Activated CD8-positive, alpha-beta memory T cell treated with anti-CD3 and anti-CD28 coated beads, Interleukin-2, amount 50 U/mL, for 1 hour (primary cell): ENCODE data around the gene DCTPP1.
"Not testable (repeated sequence)": the region's sequence is repeated elsewhere in the genome, so short reads cannot be mapped to it uniquely, and the experiment has no call there.

Experiments
- DNase-seq: peaks from one replicate; pipeline ENCODE4 v3.0.0-alpha.2; 2020; ENCODE audit errors: extremely low read depth

DCTPP1 gene

DNA sequence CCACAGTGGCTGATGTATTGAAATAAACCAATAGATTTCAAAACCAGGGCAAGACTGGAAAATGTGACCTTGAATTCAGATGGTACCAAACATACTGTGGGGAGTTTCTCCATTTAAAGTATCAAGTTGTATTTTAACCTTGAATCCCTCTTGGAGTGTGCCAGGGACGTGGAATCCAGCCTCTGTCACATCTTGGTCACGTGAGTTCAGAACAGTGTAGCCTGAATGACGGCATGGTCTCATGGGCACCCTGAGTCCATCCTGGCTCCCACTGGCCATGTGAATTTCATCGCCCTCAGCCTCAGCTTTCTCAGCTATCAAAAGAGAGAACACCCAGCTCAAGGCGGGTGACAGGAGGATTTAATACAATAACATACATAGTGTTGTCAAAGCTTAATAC is 15.7 kb downstream of the DCTPP1 start:
- no peak for DNase-seq

DNA sequence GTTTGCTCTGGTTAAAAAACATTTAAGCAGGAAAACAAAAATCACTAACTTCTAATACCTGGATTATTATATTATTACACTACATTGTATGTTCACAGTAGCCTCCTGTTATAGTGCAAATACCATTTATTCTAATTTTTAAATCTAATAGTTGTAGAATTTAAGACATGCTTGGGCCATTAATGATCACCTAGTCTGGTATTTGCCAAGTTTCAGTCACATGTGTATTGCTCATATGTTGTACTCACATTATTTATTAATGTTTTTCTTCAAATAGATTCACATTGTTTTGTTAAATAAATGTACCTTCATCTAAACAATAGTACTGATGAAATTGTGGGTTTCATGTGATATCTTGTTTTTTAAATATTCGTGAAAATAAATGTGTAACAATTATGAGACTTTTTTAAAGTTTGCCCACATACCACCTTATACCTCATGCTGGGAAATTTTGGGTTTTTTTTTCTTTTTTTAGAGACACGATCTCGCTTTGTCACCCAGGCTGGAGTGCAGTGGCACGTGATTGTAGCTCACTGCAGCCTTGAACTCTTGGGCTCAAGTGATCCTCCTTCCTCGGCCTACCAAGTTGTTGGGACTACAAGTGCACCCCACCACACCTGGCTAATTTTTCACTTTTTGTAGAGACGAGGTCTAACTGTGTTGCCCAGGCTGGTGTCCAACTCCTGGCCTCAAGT is 16.6 kb downstream of the DCTPP1 start:
- DNase-seq, result no peak

GRCh38 chr16:30409125-30410060 is 20.4 kb downstream of the DCTPP1 start:
- peak; percentile 66 for DNase-seq

DNA sequence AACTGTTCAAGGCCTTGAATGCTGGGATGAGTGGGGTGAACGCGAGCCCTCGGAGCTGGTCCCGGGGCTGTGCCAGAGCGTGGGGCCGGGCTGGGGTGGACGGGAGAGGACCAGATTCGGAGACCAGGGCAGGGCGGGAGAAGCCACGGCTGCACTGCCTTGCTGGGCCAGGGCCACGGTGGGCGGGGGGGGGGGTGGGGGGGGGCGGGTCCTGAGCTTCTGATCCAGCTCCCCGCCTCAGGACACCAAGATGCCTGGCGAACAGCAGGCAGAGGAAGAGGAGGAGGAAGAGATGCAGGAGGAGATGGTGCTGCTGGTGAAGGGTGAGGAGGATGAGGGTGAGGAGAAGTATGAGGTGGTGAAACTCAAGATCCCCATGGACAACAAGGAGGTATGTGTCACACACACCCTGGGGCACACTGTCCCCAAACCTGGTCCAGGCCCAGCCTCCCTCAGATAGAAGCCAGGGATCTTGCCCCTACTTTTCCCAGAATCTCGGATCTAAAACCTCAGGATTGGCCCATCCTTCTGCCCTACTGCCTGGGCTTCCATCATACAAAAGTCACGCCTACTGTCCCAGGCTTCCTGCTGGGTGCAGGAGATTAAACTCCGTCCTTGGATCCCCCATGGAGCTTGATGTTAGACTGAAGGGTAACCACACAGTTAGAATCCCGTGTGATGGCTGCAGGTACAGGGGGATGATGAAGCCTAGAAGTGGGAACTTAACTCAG is 21.9 kb downstream of the DCTPP1 start:
- DNase-seq, result no peak

- DNase-seq, result peak; percentile 55
These were observed 22.6 kb downstream of the DCTPP1 start, which contains the start of gene ZNF771 for GRCh38 chr16:30407102-30407803. Gene ZNF771 (plus strand): TSS chr16:30407606. CDS start chr16:30408054, 448 bp downstream.

DNA sequence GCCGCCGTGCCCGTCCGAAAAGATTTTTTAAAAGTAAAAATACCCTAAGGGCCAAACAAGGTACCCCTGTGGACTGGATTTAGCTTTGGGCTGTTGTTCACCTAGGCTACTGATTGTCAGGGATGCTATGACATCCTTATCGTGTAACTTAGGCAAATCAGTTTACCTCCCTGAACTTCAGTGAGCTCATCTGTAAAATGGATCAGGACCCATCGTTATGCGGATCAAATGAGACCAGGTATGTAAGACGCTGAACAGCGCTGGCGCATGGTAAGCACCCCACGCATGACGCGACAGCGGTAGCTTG is 23.1 kb downstream of the DCTPP1 start:
- DNase-seq, result no peak

- DNase-seq, result no peak
These were observed 27.9 kb downstream of the DCTPP1 start for GRCh38 chr16:30401768-30402425.

- DNase-seq, result no peak
These were observed 30.2 kb downstream of the DCTPP1 start for GRCh38 chr16:30399435-30400186.

DNA sequence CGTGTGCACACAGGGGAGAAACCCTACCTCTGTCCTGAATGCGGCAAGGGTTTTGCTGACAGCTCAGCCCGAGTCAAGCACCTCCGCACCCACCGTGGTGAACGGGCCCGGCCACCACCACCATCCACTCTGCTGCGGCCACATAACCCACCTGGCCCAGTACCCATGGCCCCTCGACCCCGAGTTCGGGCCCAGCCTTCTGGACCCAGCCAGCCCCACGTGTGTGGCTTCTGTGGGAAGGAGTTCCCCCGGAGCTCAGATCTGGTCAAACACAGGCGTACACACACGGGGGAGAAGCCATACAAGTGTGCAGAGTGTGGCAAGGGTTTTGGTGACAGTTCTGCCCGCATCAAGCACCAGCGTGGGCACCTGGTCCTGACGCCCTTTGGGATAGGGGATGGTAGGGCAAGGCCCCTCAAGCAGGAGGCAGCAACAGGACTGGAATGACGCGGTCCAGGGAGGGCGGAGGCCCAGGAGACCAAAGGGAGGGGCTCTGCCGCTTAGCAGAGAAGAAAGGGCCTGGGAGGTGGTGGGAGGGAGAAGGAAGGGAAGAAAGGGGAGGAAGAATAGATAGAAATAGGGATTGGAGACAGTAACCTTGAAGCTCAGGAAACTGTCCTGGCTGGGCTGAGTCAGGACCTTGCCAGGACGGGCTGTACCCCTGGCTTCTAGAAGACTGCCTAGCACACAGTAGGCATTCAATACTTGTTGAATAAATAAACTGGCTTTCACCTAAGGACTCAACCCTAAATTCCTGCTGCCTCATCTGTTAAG is 31.0 kb downstream of the DCTPP1 start:
- DNase-seq, result no peak

GRCh38 chr16:30397776-30398660 is 31.8 kb downstream of the DCTPP1 start:
- no peak for DNase-seq

DNA sequence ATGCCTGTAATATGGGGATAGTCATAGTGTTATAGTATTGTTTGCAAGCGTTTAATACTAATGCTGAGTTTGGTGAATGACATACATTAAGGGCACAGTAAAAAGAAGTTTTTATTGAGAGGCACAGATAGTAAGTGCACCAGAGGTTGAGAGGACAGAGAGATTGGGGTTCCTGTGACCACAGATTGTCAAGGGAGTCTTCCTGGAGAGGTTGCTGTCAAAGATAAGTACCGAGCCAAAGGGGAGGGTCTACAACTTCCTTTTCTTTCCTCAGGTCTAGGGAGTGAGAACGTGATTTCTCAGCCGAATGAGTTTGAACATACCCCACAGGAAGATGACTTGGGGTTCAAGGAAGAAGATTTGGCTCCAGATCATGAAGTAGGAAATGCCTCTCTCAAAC is 32.8 kb downstream of the DCTPP1 start:
- no peak for DNase-seq

DNA sequence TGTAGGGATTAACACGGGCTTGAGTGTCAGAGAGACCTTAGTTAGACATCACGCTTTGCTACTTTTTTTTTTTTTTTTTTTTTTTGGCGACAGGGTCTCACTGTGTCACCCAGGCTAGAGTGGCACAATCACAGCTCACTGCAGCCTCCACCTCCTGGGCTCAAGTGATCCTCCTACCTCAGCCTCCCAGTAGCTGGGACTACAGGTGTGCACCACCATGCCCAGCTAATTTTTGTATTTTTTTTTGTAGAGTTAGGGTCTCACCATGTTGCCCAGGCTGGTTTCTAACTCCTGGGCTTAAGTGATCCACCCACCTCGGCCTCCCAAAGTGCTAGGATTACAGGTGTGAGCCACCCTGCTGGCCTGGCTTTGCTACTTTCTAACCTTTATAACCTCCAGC is 33.2 kb downstream of the DCTPP1 start:
- not testable (repeated sequence) for DNase-seq

DNA sequence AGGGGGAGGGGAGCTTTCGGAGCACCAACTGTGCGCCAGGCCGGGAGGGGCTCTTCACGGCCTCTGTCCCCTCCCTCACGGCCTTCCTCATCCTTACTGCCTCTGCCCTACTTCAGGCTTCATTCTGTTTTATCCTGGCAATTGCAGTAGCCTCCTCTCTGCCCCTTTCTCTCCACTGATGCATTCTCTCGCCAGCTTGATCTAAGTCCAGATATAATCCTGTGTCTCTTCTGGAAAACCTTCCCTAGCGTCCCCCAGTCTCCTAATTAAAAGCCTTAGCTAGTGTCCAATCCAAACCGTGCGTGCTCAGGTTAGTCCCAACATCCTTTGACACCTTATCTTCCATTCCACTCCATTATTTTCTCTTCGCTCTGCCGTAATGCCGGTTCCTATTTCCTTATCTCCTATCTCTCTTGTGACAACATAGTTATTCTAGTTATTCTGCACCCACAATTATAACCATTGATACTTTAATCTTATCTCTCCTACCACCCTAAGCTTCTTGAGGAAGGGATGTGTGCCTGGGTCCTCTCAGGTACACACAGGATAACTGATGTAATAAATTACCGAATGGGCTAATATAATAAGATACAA is 33.7 kb downstream of the DCTPP1 start:
- no peak for DNase-seq

- no peak for DNase-seq
These were observed 34.5 kb downstream of the DCTPP1 start, which contains the start of gene ZNF48 for GRCh38 chr16:30395155-30395991. Gene ZNF48 (plus strand): TSS chr16:30395420. CDS start chr16:30395795, 375 bp downstream.

GRCh38 chr16:30394592-30395154 is 35.2 kb downstream of the DCTPP1 start:
- no peak for DNase-seq

DNA sequence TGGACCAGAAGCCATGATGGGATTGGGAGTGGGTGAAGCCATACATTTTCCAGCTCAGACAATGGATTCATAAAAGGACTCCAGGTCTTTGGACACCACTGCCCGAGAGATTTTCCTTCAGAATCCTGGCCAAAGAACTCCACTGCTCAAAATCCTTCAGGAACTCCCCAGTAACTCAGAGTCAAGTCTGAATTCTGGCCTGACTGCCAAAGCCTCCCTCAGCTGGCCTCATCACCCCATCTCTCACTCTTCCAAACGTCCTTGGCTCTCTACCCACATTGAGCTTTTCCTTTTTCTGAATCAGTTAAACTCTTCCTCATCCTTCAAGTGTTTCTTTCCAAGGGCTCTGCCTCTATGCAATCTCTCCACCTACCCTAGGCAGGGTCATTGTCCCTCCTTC is 46.3 kb downstream of the DCTPP1 start:
- DNase-seq, result no peak
